ENCODE data around the gene OR52E6. TPM values are rescaled to one million over a fixed set of nuclear protein-coding genes. Genes with fewer than 3 reads are reported as not detected.

The OR52E6 gene
- total RNA-seq, 4 donors from 2014 or later, result not detected

GRCh38 chr11:5831196-5831829, 10.4 kb downstream of the OR52E6 start:
- Histone ChIP-seq H3K4me1 (no peaks in the 10 kb centered on the region), H3K27me3 (no peaks in the 10 kb centered on the region), H3K36me3 (no peaks in the 10 kb centered on the region), H3K27ac (no peak overlapping the region), H3K4me3 (no peak overlapping the region), H3K9me3 (no peaks in the 10 kb centered on the region)
- no peak for TF ChIP-seq POLR2A (IDR thresholded peaks at IDR 0.05)
- no peak for TF ChIP-seq CTCF (IDR thresholded peaks at IDR 0.05 in 4 of 5, conservative IDR thresholded peaks at IDR 0.05 in 1 of 5)
- intact Hi-C loops (cut with DNase I; ENCODE audit: low total_unique reads), result no loop called here
- no peak for ATAC-seq
- in situ Hi-C loops (cut with MboI; ENCODE audit: low sequenced_read_pairs in 4 of 4), result no loop called here
- no peak for DNase-seq

GRCh38 chr11:5818245-5818886, 23.3 kb downstream of the OR52E6 start:
- no peak overlapping the region for H3K27ac ChIP-seq
- H3K4me1 ChIP-seq, result no peaks in the 10 kb centered on the region
- DNase-seq (no peak), ATAC-seq (no peak)
- TF ChIP-seq CTCF (IDR thresholded peaks at IDR 0.05 in 4 of 5, conservative IDR thresholded peaks at IDR 0.05 in 1 of 5), result no peak
- TF ChIP-seq POLR2A (IDR thresholded peaks at IDR 0.05), result no peak
- intact Hi-C loops (cut with DNase I; ENCODE audit: low total_unique reads) (no loop called here), in situ Hi-C loops (cut with MboI; ENCODE audit: low sequenced_read_pairs in 4 of 4) (loop anchor here in 3 of 4 donors (25.0 kb wide), 3 partner anchors 331 to 1181 kb away; partner anchors contain the start of genes OR51D1 (in 1 of the 3), OR51E1 (in 1 of the 3) and OR52D1 (in 1 of the 3))
- no peaks in the 10 kb centered on the region for H3K36me3 ChIP-seq
- H3K4me3 ChIP-seq, result no peak overlapping the region
- H3K9me3 ChIP-seq, result no peaks in the 10 kb centered on the region
- no peaks in the 10 kb centered on the region for H3K27me3 ChIP-seq

GRCh38 chr11:5815534-5815933, 26.2 kb downstream of the OR52E6 start:
- ATAC-seq, result no peak
- Histone ChIP-seq H3K4me3 (no peak overlapping the region), H3K27ac (no peak overlapping the region), H3K27me3 (no peaks in the 10 kb centered on the region), H3K36me3 (no peaks in the 10 kb centered on the region), H3K4me1 (no peaks in the 10 kb centered on the region), H3K9me3 (no peaks in the 10 kb centered on the region)
- no peak for DNase-seq
- in situ Hi-C loops (cut with MboI; ENCODE audit: low sequenced_read_pairs in 4 of 4), result loop anchor here in 3 of 4 donors (25.0 kb wide), 3 partner anchors 328 to 1178 kb away; partner anchors contain the start of genes OR51D1 (in 1 of the 3), OR51E1 (in 1 of the 3) and OR52D1 (in 1 of the 3)
- intact Hi-C loops (cut with DNase I; ENCODE audit: low total_unique reads), result no loop called here
- TF ChIP-seq CTCF (IDR thresholded peaks at IDR 0.05 in 4 of 5, conservative IDR thresholded peaks at IDR 0.05 in 1 of 5) (no peak), POLR2A (IDR thresholded peaks at IDR 0.05) (no peak)

GRCh38 chr11:5809905-5810795, 31.5 kb downstream of the OR52E6 start:
- H3K4me1 ChIP-seq, result no peaks in the 10 kb centered on the region
- H3K4me3 ChIP-seq, result no peak overlapping the region
- no peak for TF ChIP-seq POLR2A (IDR thresholded peaks at IDR 0.05)
- TF ChIP-seq CTCF (IDR thresholded peaks at IDR 0.05 in 4 of 5, conservative IDR thresholded peaks at IDR 0.05 in 1 of 5), result no peak
- H3K36me3 ChIP-seq, result no peaks in the 10 kb centered on the region
- in situ Hi-C loops (cut with MboI; ENCODE audit: low sequenced_read_pairs in 4 of 4), result loop anchor here (10.0 to 25.0 kb wide), 5 partner anchors 323 to 1173 kb away; partner anchors contain the start of genes OR52D1 (in 2 of the 4), OR51D1 (in 1 of the 4) and OR51E1 (in 1 of the 4)
- H3K27ac ChIP-seq, result no peak overlapping the region
- intact Hi-C loops (cut with DNase I; ENCODE audit: low total_unique reads), result loop anchor here (2.0 to 5.0 kb wide), 3 partner anchors 118 to 685 kb away; no protein-coding TSS in a partner anchor
- H3K9me3 ChIP-seq, result no peaks in the 10 kb centered on the region
- DNase-seq (no peak), ATAC-seq (no peak)
- H3K27me3 ChIP-seq, result no peaks in the 10 kb centered on the region

All from gastrocnemius medialis (tissue), 4 donors.